Tibial nerve (tissue), 4 donors: ENCODE data around the gene NUP133. TPM values are rescaled to one million over a fixed set of nuclear protein-coding genes. Genes with fewer than 3 reads are reported as not detected.

ENCODE experiments used
- DNase-seq, 2 donors: peaks; one replicate each; pipeline ENCODE4 v3.0.0-alpha.2; 2019; ENCODE audit warnings: low spot score in 2 of 2
- H3K27ac ChIP-seq, 4 donors: fragments of 200-600 bp; sonication (generic) in 3 of 4; one replicate each; pipeline ENCODE4 v1.5.1; 2017 to 2019; ENCODE audit warnings: mild to moderate bottlenecking in 1 of 4
- H3K27me3 ChIP-seq, 2 donors: fragments of 200-600 bp; sonication (generic) in 1 of 2; one replicate each; pipeline versions ENCODE4 v1.5.1 to v1.6.0; 2017 to 2019
- H3K36me3 ChIP-seq, 3 donors: fragments of 200-600 bp; sonication (generic); one replicate each; pipeline ENCODE4 v1.5.1; 2018 to 2019
- H3K4me1 ChIP-seq, 4 donors: fragments of 200-600 bp; sonication (generic) in 3 of 4; one replicate each; pipeline ENCODE4 v1.5.1; 2017 to 2019
- H3K4me3 ChIP-seq, 4 donors: fragments of 200-600 bp; sonication (generic) in 3 of 4; one replicate each; pipeline ENCODE4 v1.5.1; 2017 to 2019; ENCODE audit warnings: mild to moderate bottlenecking in 1 of 4, moderate library complexity in 1 of 4
- H3K9me3 ChIP-seq, 4 donors: fragments of 200-600 bp; sonication (generic) in 3 of 4; one replicate each; pipeline ENCODE4 v1.5.1; 2017 to 2019
- CTCF ChIP-seq, 5 experiments: fragments of 200-600 bp in 3 of 5; fragments of 450-650 bp in 2 of 5; sonication (generic) in 3 of 5; IDR thresholded peaks; one replicate each; pipeline ENCODE4 v1.5.1; 2016 to 2019; ENCODE audit warnings: antibody characterized with exemption in 5 of 5, mild to moderate bottlenecking in 3 of 5, moderate library complexity in 2 of 5
- EP300 ChIP-seq, 2 donors: sonication (generic); formaldehyde crosslinking; IDR thresholded peaks; one replicate each; pipeline ENCODE4 v1.6.1; 2017; ENCODE audit warnings: antibody characterized with exemption in 2 of 2, mild to moderate bottlenecking in 1 of 2
- POLR2A ChIP-seq, 2 donors: fragments of 450-650 bp; IDR thresholded peaks; one replicate each; pipeline ENCODE4 v1.6.1; 2017; ENCODE audit warnings: antibody characterized with exemption in 2 of 2, mild to moderate bottlenecking in 2 of 2, moderate library complexity in 2 of 2
- WGBS, 2 donors: methylation state at CpG; one replicate each; pipeline ENCODE4 v1.1.5; 2018; 5-methylcytosine and 5-hydroxymethylcytosine counted together
- total RNA-seq, 4 donors: library from RNA; depleted of rRNA; stranded (reverse); fragments of >200 nt; gene quantifications; one replicate each; pipeline ENCODE4 v1.1.0, GENCODE V29; 2016

Gene NUP133
- total RNA-seq, result 10 to 100 TPM; 24.9 to 56.1 (median 43.2) TPM

GRCh38 chr1:229507951-229508822 is at the start of gene NUP133:
NUP133 (minus strand) TSS chr1:229508341; CDS start chr1:229508249, 92 bp downstream.
- WGBS, 2 donors, result 1% methylated on average over 45 to 65 of the region's 65 CpGs
- Histone ChIP-seq H3K27me3 (no peaks in the 10 kb centered on the region), H3K27ac (peak within 1 kb of the TSS; percentile 94 to 98 (median 97))

GRCh38 chr1:229557200-229557850 is 49.2 kb upstream of the NUP133 start:
- no peak for TF ChIP-seq POLR2A (IDR thresholded peaks at IDR 0.05)
- no peak for TF ChIP-seq CTCF (IDR thresholded peaks at IDR 0.05)
- no peak for TF ChIP-seq EP300 (IDR thresholded peaks at IDR 0.05)
- H3K36me3 ChIP-seq, result no peaks in the 10 kb centered on the region
- peak overlapping the region; percentile 78 to 91 (median 86) for H3K27ac ChIP-seq
- H3K4me3 ChIP-seq, result peak overlapping the region; percentile 60 to 91 (median 78)
- H3K9me3 ChIP-seq, result no peaks in the 10 kb centered on the region
- 33 to 36% methylated on average over 5 of the region's 5 CpGs for WGBS, 2 donors
- H3K4me1 ChIP-seq, result peaks cover 5 to 49% (median 14%) of the 10 kb centered on the region in 4 donors
- no peaks in the 10 kb centered on the region for H3K27me3 ChIP-seq
- DNase-seq, result no peak

More at GRCh38 chr1:229507951-229508822, at the start of gene NUP133:
- Histone ChIP-seq H3K4me1 (peaks cover 0 to 32% (median 9%) of the 10 kb centered on the region in 4 donors), H3K36me3 (peaks cover 0 to 18% (median 0%) of the 10 kb centered on the region in 3 donors), H3K9me3 (no peaks in the 10 kb centered on the region), H3K4me3 (peak within 1 kb of the TSS; percentile 66 to 98 (median 94))
- peak; percentile 99 to 100 for DNase-seq
- TF ChIP-seq POLR2A (IDR thresholded peaks at IDR 0.05) (peak; percentile 65 to 94), EP300 (IDR thresholded peaks at IDR 0.05) (peak; percentile 93 to 98), CTCF (IDR thresholded peaks at IDR 0.05) (peak in 1 of 5 experiments; percentile 43)

- Histone ChIP-seq H3K9me3 (no peaks in the 10 kb centered on the region), H3K4me1 (peaks cover 5 to 62% (median 14%) of the 10 kb centered on the region in 4 donors), H3K27ac (no peak overlapping the region), H3K4me3 (no peak overlapping the region), H3K36me3 (no peaks in the 10 kb centered on the region), H3K27me3 (no peaks in the 10 kb centered on the region)
- no peak for DNase-seq
- WGBS, 2 donors, result 73 to 77% methylated on average over 10 of the region's 10 CpGs
- no peak for TF ChIP-seq EP300 (IDR thresholded peaks at IDR 0.05)
- TF ChIP-seq CTCF (IDR thresholded peaks at IDR 0.05), result no peak
- no peak for TF ChIP-seq POLR2A (IDR thresholded peaks at IDR 0.05)
Measured at GRCh38 chr1:229554886-229555621, 46.9 kb upstream of the NUP133 start.

GRCh38 chr1:229553621-229554130 is 45.5 kb upstream of the NUP133 start:
- Histone ChIP-seq H3K4me1 (peaks cover 5 to 54% (median 14%) of the 10 kb centered on the region in 4 donors), H3K27ac (no peak overlapping the region), H3K9me3 (no peaks in the 10 kb centered on the region), H3K36me3 (peaks cover 0 to 4% (median 0%) of the 10 kb centered on the region in 3 donors), H3K4me3 (no peak overlapping the region), H3K27me3 (no peaks in the 10 kb centered on the region)
- TF ChIP-seq CTCF (IDR thresholded peaks at IDR 0.05) (no peak), POLR2A (IDR thresholded peaks at IDR 0.05) (no peak), EP300 (IDR thresholded peaks at IDR 0.05) (no peak)
- WGBS, 2 donors, result 89 to 91% methylated on average over 7 of the region's 7 CpGs
- DNase-seq, result no peak
